Right atrium auricular region (tissue), 2 donors: ENCODE measurements around the gene TUBB1. TPM values are rescaled to one million over a fixed set of nuclear protein-coding genes. Genes with fewer than 3 reads are reported as not detected.

Experiments used
- DNase-seq: peaks from one replicate; pipeline ENCODE4 v3.0.0-alpha.2; 2019; ENCODE audit warnings: low spot score
- H3K27ac ChIP-seq, 2 donors: fragments of 200-600 bp; sonication (generic); 1 replicate in 1 of 2; 2 replicates in 1 of 2; pipeline ENCODE4 v1.5.1; 2016 to 2019
- H3K27me3 ChIP-seq, 2 donors: fragments of 200-600 bp; sonication (generic); one replicate each; pipeline versions ENCODE4 v1.5.1 to v1.6.0; 2017 to 2019
- H3K36me3 ChIP-seq: fragments of 200-600 bp; sonication (generic); one replicate; pipeline ENCODE4 v1.5.1; 2016
- H3K4me1 ChIP-seq, 2 donors: fragments of 200-600 bp; sonication (generic); one replicate each; pipeline versions ENCODE4 v1.5.1 to v1.6.0; 2017 to 2019
- H3K4me3 ChIP-seq, 2 donors: fragments of 200-600 bp; sonication (generic); 1 replicate in 1 of 2; 2 replicates in 1 of 2; pipeline ENCODE4 v1.5.1; 2017 to 2019; ENCODE audit warnings: mild to moderate bottlenecking in 1 of 2, moderate library complexity in 1 of 2
- H3K9me3 ChIP-seq, 2 donors: fragments of 200-600 bp; sonication (generic); one replicate each; pipeline ENCODE4 v1.5.1; 2019
- CTCF ChIP-seq, 2 donors: fragments of 200-600 bp; sonication (generic); IDR thresholded peaks; one replicate each; pipeline ENCODE4 v1.5.1; 2019; ENCODE audit warnings: antibody characterized with exemption in 2 of 2
- total RNA-seq, 2 donors: library from RNA; depleted of rRNA; stranded (reverse); fragments of >200 nt; gene quantifications; one replicate each; pipeline ENCODE4 v1.1.0, GENCODE V29; 2016

Gene TUBB1
- total RNA-seq, 2 donors from 2014 or later, result 0.19 to 0.35 TPM

GRCh38 chr20:59002388-59002787, 16.8 kb upstream of the TUBB1 start:
- no peak for TF ChIP-seq CTCF (IDR thresholded peaks at IDR 0.05)
- Histone ChIP-seq H3K4me3 (no peak overlapping the region), H3K4me1 (peaks cover 0 to 42% of the 10 kb centered on the region in 2 donors), H3K27ac (no peak overlapping the region), H3K36me3 (peaks cover 44% of the 10 kb centered on the region), H3K9me3 (no peaks in the 10 kb centered on the region), H3K27me3 (no peaks in the 10 kb centered on the region)
- no peak for DNase-seq

GRCh38 chr20:59002874-59003399, 16.3 kb upstream of the TUBB1 start:
- Histone ChIP-seq H3K27me3 (no peaks in the 10 kb centered on the region), H3K4me3 (no peak overlapping the region), H3K36me3 (peaks cover 38% of the 10 kb centered on the region), H3K27ac (no peak overlapping the region), H3K9me3 (no peaks in the 10 kb centered on the region), H3K4me1 (peaks cover 0 to 47% of the 10 kb centered on the region in 2 donors)
- no peak for TF ChIP-seq CTCF (IDR thresholded peaks at IDR 0.05)
- DNase-seq, result no peak

- no peaks in the 10 kb centered on the region for H3K27me3 ChIP-seq
- H3K27ac ChIP-seq, result peak overlapping the region; percentile 31 to 92
- H3K4me1 ChIP-seq, result peaks cover 0 to 55% of the 10 kb centered on the region in 2 donors
- no peaks in the 10 kb centered on the region for H3K9me3 ChIP-seq
- H3K36me3 ChIP-seq, result peaks cover 36% of the 10 kb centered on the region
- TF ChIP-seq CTCF (IDR thresholded peaks at IDR 0.05), result no peak
- no peak overlapping the region for H3K4me3 ChIP-seq
- no peak for DNase-seq
Measured at GRCh38 chr20:59003836-59004492, 15.3 kb upstream of the TUBB1 start.

DNA sequence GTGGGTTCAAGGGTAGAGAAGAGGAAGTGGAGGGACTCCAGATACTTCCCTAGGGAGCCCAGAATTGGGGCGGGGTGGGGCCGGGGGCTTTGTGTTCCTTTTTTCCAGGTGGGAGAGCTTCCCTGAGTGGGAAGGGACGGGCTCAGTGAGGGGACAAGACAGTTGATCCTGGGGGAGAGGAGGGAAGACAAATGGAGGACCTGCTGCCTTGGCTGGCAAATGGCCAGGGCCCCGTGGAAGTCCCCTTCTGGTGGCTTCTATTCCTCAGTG, 14.8 kb upstream of the TUBB1 start:
- Histone ChIP-seq H3K4me1 (peaks cover 0 to 58% of the 10 kb centered on the region in 2 donors), H3K27me3 (no peaks in the 10 kb centered on the region), H3K27ac (peak overlapping the region; percentile 31 to 92), H3K4me3 (peak overlapping the region in 1 of 2 donors; percentile 86), H3K36me3 (peaks cover 36% of the 10 kb centered on the region), H3K9me3 (no peaks in the 10 kb centered on the region)
- no peak for TF ChIP-seq CTCF (IDR thresholded peaks at IDR 0.05)
- no peak for DNase-seq

GRCh38 chr20:59004763-59005522, 14.3 kb upstream of the TUBB1 start:
- Histone ChIP-seq H3K27ac (peak overlapping the region; percentile 89 to 92), H3K9me3 (no peaks in the 10 kb centered on the region), H3K27me3 (no peaks in the 10 kb centered on the region), H3K4me3 (peak overlapping the region; percentile 86 to 93), H3K36me3 (peaks cover 36% of the 10 kb centered on the region), H3K4me1 (peaks cover 0 to 62% of the 10 kb centered on the region in 2 donors)
- TF ChIP-seq CTCF (IDR thresholded peaks at IDR 0.05), result no peak
- DNase-seq, result no peak
